IPS-NIHi11 (cell line): Measurements from ENCODE around the gene ACP2.
A peak's percentile ranks its signal among the peaks of the same experiment; 100 is the strongest.

ENCODE experiments used
- DNase-seq: peaks from one replicate; pipeline ENCODE4 v3.0.0; 2012; ENCODE audit warnings: mixed read lengths, low spot score

Gene ACP2, protein sequence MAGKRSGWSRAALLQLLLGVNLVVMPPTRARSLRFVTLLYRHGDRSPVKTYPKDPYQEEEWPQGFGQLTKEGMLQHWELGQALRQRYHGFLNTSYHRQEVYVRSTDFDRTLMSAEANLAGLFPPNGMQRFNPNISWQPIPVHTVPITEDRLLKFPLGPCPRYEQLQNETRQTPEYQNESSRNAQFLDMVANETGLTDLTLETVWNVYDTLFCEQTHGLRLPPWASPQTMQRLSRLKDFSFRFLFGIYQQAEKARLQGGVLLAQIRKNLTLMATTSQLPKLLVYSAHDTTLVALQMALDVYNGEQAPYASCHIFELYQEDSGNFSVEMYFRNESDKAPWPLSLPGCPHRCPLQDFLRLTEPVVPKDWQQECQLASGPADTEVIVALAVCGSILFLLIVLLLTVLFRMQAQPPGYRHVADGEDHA

DNA sequence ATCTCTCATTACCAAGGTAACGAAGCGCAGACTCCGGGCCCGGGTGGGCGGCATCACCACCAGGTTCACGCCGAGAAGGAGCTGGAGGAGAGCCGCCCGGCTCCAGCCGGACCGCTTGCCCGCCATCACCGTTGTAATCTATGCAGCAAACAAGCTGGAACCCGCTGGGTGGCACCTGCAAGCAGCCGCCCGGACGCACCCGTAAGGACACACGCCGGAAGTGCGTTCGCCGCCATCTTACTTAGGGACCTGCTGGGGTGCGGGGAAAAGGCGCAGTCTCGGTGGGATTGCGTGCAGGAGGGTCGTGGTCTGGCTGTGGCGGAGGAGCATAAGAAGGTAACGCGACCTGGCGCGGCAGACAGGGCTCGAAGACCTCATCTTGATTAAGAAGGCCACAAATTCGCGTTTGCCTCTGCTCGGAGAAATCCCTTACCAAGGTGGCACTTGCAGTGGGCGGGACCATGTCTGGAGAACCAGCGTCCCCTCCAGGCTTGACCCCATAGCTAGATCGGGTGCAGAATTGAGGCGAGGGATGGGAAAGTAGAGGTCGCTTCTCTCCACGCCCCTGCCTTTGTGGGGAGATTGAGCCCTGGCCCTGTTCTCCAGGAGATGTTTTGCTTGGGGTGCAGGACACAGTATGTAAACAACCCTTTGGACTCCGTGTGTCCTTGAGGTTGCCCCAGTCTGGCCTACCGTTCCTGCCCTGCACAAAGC lies at the start of gene ACP2:
ACP2 (minus strand) TSS at position 151 of the 714 bp plus-strand sequence; CDS start at position 126, 25 bp downstream.
- DNase-seq = peak; percentile 89

DNA sequence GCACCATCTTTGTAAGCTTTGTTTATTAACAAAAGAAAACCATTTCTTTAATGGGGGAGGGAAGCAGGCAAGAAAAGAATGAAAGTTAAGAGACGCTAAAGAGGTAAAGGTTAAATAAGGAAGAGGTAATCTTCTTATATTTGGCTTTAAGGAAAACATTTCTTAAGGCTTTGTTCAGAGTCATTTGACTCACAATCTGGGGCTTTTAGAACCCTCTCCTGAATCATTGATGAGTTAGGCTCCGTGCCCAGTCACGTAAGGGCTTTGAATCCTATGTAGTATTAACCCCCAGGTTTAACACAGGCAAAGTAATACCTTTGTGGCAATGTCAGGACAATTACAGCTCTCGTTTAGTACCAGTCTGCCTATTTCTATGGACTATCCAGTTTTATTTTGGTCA lies 47.4 kb upstream of the ACP2 start:
- no peak for DNase-seq

DNA sequence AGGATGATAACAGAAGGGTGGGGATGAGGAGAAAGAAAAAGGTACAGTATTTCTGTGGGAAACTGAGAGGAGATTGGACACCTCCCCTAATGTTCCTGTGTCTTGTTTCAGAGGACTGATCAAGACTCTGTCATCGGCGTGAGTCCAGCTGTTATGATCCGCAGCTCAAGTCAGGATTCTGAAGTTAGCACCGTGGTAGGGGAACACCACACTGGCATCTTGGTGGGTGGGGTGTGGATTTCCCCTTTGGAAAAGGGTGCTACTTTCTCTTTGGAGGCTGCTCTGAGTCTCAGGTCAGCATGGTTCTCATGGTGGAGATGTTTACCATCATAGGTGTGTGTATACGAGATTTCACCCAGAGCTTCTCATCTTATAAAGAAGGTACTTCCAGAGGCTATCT lies 46.8 kb upstream of the ACP2 start:
- DNase-seq = no peak

DNA sequence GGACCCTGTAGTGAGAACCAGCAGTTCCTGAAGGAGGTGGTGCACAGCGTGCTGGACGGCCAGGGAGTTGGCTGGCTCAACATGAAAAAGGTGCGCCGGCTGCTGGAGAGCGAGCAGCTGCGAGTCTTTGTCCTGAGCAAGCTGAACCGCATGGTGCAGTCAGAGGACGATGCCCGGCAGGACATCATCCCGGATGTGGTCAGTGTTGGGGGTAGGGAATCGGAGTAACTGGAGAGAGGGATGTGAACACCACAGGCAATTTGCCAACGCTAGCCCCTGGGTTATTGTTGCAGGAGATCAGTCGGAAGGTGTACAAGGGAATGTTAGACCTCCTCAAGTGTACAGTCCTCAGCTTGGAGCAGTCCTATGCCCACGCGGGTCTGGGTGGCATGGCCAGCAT lies 41.2 kb upstream of the ACP2 start:
- DNase-seq = no peak

DNA sequence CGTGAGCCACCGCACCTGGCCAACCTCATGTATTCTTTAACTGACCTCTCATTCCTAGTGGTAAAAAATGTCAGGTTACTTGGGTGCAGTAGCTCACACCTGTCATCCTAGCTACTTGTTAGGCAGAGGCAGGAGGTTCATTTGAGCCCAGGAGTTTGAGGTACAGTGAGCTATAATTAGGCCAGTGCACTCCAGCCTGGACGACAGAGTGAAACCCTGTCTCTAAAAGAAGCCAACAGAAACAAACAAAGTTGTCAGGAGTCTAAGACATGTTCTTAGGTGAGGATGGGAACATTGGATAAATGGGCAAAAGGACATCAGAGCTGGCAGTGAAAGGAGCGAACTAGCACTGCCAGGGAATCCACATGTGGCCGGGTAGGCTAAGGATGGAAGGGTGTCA lies 39.5 kb upstream of the ACP2 start:
- DNase-seq = no peak

DNA sequence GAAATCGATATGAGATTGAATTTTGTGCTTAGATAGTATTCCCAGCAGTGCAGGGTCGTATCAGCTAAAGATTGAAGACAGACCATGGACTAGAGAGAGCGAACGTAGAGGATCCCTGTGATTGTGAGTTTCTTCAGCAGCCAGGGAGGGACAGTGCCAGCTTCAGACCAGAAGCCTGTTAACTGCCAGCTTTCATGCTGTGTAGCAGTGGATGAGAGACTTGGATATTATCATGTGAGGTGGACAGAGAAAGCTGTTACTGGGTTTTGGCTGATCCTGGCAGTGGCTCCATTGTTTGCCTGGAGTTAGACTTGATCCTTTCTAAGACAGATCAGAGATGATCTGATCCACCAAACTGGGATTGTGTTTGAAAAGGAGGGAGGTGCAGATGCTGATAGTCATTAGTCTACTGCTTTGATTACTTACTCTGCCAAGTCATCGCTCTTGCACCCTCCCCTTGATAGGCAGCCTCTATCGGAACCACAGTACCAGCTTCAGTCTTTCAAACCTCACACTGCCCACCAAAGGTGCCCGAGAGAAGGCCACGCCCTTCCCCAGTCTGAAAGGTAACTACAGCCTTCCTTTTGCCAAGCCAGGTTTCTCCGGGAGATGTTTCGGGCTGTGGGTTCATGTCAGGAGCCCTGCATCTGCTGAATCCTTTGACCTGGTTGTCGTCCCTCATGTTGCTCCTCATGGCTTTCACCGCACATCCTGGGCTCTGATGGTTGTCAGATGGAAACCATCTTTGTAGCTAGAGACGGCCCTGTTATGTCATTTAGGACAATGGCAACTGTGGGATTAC lies 37.6 kb upstream of the ACP2 start:
- DNase-seq = no peak

DNA sequence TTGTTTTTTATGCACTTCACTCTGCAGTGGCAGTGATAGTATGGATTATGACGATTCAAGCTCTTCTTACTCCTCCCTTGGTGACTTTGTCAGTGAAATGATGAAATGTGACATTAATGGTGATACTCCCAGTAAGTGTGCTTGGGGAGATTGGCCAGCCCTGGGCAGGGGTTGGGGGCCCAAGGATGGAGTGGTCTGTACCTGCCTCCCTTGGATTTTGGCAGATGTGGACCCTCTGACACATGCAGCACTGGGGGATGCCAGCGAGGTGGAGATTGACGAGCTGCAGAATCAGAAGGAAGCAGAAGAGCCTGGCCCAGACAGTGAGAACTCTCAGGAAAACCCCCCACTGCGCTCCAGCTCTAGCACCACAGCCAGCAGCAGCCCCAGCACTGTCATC lies 35.5 kb upstream of the ACP2 start:
- DNase-seq = no peak

DNA sequence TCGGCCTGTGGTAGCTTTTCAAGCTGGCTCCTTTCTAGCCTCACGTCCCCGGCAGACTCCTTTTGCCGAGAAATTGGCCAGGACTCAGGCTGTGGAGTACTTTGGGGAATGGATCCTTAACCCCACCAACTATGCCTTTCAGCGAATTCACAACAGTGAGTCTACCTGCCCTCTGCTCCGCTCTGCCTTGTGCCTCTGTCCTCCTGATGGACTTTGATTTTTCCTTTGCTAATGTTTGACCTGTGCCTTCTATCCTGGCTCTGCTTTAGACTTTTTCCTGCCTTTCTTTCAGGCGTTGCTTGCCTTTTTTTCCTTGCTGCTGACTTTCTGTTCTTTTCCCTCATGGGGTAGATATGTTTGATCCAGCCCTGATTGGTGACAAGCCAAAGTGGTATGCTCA lies 33.8 kb upstream of the ACP2 start:
- no peak for DNase-seq

DNA sequence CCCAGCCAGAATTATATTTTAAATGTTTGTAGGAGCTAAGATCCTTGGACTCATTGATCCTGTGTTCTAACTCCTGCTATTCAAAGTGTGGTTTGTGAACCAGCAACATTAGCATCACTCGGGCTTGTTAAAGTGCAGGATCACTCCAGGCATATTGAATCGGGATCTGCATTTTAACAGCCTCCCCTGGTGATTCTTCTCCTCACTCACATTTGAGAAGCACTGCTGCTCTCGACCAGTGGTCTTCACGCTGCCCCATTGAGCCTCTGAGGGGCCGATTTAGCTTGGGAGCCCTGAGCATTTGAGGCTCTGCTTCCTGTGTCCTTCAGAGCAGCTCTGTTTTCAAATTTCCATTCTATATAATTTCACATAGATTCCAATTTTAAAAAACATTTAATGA lies 32.2 kb upstream of the ACP2 start:
- no peak for DNase-seq

DNA sequence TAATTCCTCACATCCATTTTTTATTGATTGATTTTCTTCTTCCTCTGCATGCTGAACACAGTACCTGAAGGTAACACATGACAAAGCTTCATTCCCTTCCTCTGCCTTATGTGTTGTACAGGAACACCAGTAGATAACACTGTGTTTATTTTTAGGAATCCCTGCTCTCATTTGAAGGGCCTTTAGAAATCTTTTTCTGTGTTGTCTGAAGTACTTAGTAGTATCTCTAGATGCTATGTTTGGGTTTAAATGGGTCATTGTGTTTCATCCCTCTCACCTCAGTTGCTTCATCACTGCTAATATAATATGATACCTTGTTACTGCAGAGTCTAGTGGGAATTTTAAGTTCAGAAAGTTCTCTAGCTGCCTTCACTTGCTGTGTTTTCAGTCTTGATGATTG lies 31.5 kb upstream of the ACP2 start:
- no peak for DNase-seq

DNA sequence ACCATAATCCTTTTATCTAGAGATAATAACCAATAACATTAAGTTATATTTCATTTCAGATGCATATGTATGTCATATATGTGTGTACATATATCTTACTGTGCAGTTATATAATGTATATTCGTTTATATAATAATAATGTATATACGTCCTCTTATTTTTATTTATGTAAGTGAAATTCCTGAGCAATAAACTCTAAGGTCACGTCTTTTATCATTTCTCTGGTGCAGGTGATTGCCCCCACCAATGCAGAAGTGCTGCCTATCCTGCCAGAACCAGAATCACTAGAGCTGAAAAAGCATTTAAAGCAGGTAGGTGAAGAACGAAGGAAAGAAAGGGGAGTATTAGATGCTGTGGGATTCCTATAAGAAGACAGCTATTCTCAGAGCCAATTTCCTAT lies 30.2 kb upstream of the ACP2 start:
- DNase-seq = no peak

DNA sequence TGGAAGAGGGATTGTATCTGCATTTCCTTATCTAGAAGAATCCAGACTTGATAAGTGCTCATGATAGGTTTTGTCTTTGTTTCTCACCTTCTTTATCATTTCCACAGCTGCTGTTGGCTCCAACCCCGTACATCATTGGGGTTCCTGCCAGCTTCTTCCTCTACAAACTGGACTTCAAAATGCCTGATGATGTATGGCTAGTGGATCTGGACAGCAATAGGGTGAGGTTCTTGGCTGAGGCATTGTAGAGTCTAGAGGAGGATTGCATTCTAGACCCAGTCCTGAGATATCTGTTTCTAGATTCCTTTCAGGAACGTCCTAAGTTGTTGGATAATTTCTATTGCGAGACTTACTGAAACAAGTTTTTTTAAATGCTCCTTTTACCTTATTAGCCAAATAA lies 29.4 kb upstream of the ACP2 start:
- DNase-seq = no peak

DNA sequence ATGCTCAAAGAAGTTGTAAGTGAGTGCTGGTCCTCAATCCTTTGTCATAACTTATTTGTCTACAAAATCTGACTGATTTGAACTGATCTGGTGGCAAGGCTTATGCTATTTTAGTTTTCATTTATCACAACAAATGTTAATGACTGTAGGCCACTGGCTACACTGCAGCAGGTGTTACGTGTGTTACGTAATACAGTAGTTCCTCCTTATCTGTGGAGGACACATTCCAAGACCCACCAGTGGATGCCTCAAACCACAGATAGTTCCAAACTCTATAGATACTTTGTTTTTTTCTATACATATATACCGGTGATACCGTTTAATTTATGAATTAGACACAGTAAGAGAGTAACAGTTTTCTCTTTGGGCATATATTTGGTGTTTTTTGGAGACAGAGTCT lies 28.3 kb upstream of the ACP2 start:
- no peak for DNase-seq

DNA sequence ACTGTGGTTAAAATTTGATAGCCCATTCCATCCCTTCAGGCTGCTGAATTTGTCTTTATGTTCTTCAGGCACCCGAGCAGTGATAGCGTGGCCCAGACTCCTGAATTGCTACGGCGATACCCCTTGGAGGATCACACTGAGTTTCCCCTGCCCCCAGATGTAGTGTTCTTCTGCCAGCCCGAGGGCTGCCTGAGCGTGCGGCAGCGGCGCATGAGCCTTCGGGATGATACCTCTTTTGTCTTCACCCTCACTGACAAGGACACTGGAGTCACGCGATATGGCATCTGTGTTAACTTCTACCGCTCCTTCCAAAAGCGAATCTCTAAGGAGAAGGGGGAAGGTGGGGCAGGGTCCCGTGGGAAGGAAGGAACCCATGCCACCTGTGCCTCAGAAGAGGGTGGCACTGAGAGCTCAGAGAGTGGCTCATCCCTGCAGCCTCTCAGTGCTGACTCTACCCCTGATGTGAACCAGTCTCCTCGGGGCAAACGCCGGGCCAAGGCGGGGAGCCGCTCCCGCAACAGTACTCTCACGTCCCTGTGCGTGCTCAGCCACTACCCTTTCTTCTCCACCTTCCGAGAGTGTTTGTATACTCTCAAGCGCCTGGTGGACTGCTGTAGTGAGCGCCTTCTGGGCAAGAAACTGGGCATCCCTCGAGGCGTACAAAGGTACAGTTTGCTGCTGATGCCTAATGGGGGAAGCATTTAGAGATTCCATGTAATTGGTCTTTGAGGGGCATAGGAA lies 26.1 kb upstream of the ACP2 start:
- no peak for DNase-seq

DNA sequence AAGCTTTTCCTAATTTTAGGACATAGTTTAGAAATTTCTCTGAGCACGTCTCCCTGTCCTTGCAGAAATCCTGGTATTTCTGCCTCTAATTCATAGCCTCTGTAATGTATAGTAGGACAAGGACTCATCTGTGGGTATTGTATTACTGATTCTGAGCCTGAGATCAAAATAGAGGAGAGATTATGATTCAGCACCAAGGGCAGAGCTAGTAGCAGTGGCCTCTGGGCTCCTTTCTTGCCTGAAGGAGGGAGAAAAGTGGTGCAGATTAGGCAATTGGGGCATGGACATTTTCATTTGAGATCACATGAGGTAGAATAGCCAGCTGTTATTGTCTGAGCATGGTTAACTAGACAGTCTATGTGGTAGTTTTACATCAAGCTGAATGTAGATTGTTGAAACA lies 24.1 kb upstream of the ACP2 start:
- no peak for DNase-seq

DNA sequence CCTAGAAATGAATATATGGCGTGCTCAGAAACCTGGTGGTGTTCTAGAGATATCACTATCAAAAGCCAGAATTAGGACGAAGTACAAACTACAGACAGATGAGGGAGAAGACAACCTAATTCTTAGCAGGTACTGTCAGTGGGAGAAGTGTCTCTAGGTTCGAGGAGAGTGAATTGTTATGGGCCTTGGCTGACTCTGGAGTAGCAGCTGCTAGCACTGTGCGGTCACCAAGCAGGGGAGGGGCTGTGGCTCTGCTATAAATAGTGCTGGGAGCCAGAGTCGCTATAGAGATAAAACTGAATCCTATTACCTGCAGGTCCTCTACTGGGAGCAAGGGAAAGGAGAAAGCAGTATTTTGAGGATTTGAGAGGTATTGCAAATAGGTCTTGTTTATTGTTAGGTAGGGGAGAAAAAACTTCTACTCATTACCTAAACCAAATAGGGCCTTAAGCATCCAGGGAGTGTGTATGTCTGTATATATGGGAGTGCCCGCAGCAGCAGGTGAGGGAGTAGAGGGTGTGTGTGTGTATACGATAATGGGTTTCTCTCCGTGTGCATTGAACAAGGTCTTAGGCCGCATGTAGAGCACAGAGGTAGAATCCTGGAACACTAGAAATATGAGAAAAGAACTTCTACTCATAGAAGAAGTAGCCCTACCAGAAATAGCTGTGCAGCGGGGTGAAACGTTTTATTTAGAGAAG lies 23.5 kb upstream of the ACP2 start:
- no peak for DNase-seq

DNA sequence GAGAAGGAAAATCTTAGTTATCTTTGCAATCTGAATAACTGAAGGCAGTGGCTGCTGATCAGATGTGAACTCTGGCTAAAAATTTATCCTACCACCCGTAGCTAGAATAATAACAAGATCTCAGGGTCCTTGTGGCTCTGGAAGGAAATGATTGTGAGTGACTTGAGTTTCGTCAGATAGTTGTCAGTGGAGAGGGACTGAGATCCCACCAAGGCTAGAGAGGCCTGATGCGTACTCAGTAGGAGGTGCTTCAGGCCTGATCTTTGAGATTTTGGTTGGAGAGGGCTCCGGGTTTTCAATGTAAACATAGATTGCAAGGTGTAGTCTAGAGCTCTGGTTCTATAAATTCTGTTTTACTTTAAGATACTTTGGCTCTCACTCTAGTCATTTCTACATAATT lies 22.7 kb upstream of the ACP2 start:
- no peak for DNase-seq

DNA sequence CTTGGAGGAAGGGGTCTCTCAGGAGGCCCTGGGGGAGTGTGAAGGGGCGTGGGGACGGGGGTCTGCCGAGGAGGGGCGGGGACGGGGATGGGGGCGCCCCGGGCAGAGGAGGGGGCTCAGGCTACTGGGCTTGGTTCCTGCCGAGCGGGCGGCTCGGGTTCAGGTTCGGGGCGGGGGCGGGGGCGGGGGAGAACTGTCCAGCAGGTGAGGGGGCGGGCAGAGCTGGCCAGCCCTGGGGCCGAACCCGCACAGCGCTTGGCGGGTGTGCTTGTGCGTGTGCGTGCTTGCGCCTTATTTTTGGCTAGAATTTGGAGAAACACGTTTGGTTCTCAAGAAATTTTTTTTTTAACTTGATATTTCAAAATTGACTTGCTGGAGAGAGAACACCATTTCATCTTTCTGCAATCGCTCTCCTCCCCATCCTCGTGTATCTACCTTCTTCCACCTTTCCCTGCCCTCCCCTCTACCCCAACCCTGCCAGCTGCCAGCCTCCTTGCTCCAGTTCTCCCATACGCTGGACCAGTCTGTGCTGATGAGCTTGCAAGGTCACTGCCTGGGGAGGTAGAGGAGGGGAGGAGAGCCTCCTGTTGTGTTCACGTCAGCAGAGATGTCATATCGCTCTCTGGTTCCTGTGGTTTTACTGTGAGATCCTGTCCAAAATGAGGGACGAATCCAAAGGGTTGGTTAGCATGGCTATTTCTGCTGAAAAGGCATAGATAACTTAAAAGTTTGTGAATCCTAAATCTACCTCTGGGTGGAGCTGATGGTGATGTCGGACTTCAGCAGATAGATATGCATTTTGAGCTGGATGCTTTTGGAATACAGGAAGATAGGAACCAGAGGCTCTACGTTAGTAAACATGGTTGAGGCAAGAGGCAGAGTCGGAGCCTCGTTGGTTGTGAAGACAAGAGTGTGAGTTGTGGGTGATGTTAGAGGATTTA lies 22.0 kb upstream of the ACP2 start:
- peak; percentile 79 for DNase-seq

DNA sequence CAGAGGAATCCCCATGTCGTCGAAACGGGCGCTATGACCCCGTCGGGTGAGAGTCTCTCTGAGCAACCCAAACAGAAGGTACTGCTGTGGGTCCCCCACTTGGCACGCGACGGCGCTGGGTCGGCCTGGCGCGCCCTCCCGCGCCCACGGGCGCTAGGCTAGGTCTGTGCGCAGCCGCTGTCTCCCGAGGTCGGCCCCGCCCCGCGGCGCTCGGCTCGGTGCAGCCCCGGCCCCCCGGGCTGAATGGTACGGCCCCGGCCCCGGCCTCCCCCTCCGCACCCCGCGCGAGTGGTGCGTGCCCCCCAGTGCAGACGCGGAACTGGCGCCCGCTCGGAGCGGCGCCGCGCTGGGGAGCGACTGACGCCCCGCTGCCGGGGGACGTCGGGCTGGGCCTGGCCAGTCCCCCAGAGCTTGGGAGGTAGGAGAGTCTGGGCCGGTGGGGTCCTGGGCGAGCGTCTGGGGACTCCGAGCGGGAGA lies 21.3 kb upstream of the ACP2 start, which contains the start of gene MADD:
MADD (plus strand) TSS at position 305 of the 477 bp plus-strand sequence.
- DNase-seq = peak; percentile 89
